K562 (cell line): ENCODE measurements around the gene SART3. TPM values are rescaled to one million over a fixed set of nuclear protein-coding genes. Genes with fewer than 3 reads are reported as not detected.

Experiments used
- C11orf30 ChIP-seq: fragments of 450-650 bp; IDR thresholded peaks from 2 replicates; pipeline ENCODE4 v1.6.1; 2016; ENCODE audit warnings: low read depth, mild to moderate bottlenecking
- CBFA2T2 ChIP-seq: fragments of 450-650 bp; conservative IDR thresholded peaks from 2 replicates; pipeline ENCODE4 v1.6.1; 2017; ENCODE audit warnings: mild to moderate bottlenecking
- CBX3 ChIP-seq, 2 experiments: IDR thresholded peaks; 1 replicate in 1 of 2; 2 replicates in 1 of 2; pipeline ENCODE4 v1.6.1; 2012; ENCODE audit warnings: inconsistent platforms in 2 of 2, low read length in 2 of 2, borderline replicate concordance in 1 of 2, control low read depth in 1 of 2
- EP300 ChIP-seq: IDR thresholded peaks from 2 replicates; pipeline ENCODE4 v1.6.1; 2012; ENCODE audit warnings: low read length, improper control_type of control experiment
- ESRRB ChIP-seq: fragments of 250-450 bp; sonication (Bioruptor Pico); IDR thresholded peaks from 2 replicates; pipeline ENCODE4 v1.5.0; 2020; ENCODE audit warnings: mild to moderate bottlenecking, moderate library complexity, borderline replicate concordance
- MAFF ChIP-seq: IDR thresholded peaks from 2 replicates; pipeline ENCODE4 v1.6.1; 2012; ENCODE audit warnings: low read length, improper control_type of control experiment
- PHF21A ChIP-seq: fragments of 450-650 bp; IDR thresholded peaks from 2 replicates; pipeline ENCODE4 v1.6.1; 2017; ENCODE audit warnings: low read depth, borderline replicate concordance
- POLR2AphosphoS5 ChIP-seq: IDR thresholded peaks from 2 replicates; pipeline ENCODE4 v1.6.1; 2011; ENCODE audit warnings: mild to moderate bottlenecking, low read depth, low read length, moderate library complexity; ENCODE audit not compliant: control insufficient read depth, insufficient read depth
- SMARCA4 ChIP-seq: fragments of 450-650 bp; IDR thresholded peaks from 2 replicates; pipeline ENCODE4 v1.6.1; 2016
- TAF15 ChIP-seq: fragments of 200-400 bp; formaldehyde crosslinking; IDR thresholded peaks from 2 replicates; pipeline ENCODE4 v1.6.1; 2017; ENCODE audit warnings: mild to moderate bottlenecking, low read depth, low read length, moderate library complexity
- TEAD4 ChIP-seq, 2 experiments: sonication (generic) in 1 of 2; formaldehyde crosslinking in 1 of 2; IDR thresholded peaks; 2 replicates each; pipeline versions ENCODE4 v1.6.1 to v1.8.0; 2012 to 2022; ENCODE audit warnings: borderline replicate concordance in 1 of 2, inconsistent platforms in 1 of 2, low read length in 1 of 2, mild to moderate bottlenecking in 1 of 2, missing genetic modification reagents in 1 of 2
- TOE1 ChIP-seq, 2 experiments: fragments of 450-650 bp in 1 of 2; sonication (generic) in 1 of 2; formaldehyde crosslinking in 1 of 2; IDR thresholded peaks; 2 replicates each; pipeline versions ENCODE4 v1.7.1 to v1.8.0; 2016 to 2022; ENCODE audit warnings: borderline replicate concordance in 2 of 2, mild to moderate bottlenecking in 2 of 2, antibody characterized with exemption in 1 of 2, inconsistent platforms in 1 of 2, low read depth in 1 of 2, missing genetic modification reagents in 1 of 2, moderate library complexity in 1 of 2
- ZBTB40 ChIP-seq, 2 experiments: fragments of 450-650 bp in 1 of 2; sonication (generic) in 1 of 2; formaldehyde crosslinking in 1 of 2; IDR thresholded peaks; 2 replicates each; pipeline versions ENCODE4 v1.7.1 to v1.9.0; 2016 to 2022; ENCODE audit warnings: inconsistent platforms in 1 of 2, mild to moderate bottlenecking in 1 of 2, missing genetic modification reagents in 1 of 2
- ZNF121 ChIP-seq: sonication (generic); formaldehyde crosslinking; conservative IDR thresholded peaks from 2 replicates; pipeline ENCODE4 v1.8.0; 2022; ENCODE audit warnings: missing genetic modification reagents
- ZNF217 ChIP-seq: sonication (generic); formaldehyde crosslinking; IDR thresholded peaks from 2 replicates; pipeline ENCODE4 v1.8.0; 2022; ENCODE audit warnings: mild to moderate bottlenecking, missing genetic modification reagents
- polyA plus RNA-seq, 8 experiments: library from polyadenylated mRNA; depleted of rRNA in 4 of 8; stranded (reverse) in 5 of 8; unstranded in 3 of 8; fragments of >200 nt; fragmentation: Nextera tagmentation in 2 of 8; fragmentation: Illumina TruSeq in 1 of 8; extraction: Ambion mirVana in 2 of 8; extraction: Trizol in 1 of 8; gene quantifications; 2 replicates each; pipeline versions ENCODE4 v1.2.1 to v1.2.3, GENCODE V29; 2011 to 2014; ENCODE audit warnings: inconsistent platforms in 1 of 8, missing spikeins in 1 of 8
- total RNA-seq, 7 experiments: library from RNA; depleted of rRNA in 6 of 7; stranded (reverse); fragments of >200 nt in 6 of 7; fragmentation: Illumina TruSeq in 2 of 7; extraction: Trizol in 2 of 7; gene quantifications; 2 replicates each; pipeline versions ENCODE4 v1.2.1 to v1.2.3, GENCODE V29; 2011 to 2021; ENCODE audit warnings: low replicate concordance in 1 of 7

Gene SART3
- total and polyA plus RNA-seq, 9 of the 15 experiments (the other 6 are each of a cell fraction or from before 2014, with no cell fraction given), result 8.9 to 167 (median 56.7) TPM

DNA sequence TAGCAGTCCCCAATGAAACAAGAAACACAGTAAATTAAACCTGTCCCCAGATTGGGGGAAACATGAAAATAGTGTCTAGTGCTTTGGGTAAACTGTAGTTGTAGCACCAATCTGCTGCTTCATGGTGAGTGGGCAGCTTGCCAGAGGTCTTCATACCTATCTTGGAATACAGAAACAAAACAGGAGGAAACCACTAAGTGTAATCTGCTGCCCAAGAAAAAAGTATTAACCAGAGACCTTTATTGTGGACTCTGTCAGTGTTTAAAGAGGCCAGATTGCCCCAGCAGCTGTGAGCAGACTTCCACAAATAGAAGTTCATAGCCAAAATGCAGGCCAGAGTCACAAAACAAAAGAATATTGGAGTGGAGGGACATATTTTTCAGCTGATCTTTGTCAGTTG is 3.8 kb upstream of the SART3 start (continued):
- no peak for TF ChIP-seq ZBTB40 (IDR thresholded peaks at IDR 0.05)
- TF ChIP-seq ZBTB40 (CRISPR knock-in tag; IDR thresholded peaks at IDR 0.05), result no peak
- TF ChIP-seq TAF15, result no peak
- peak; percentile 69; the same call in 1 of the 2 replicates for TF ChIP-seq PHF21A
- TF ChIP-seq ZNF121, result no peak
- TF ChIP-seq CBX3 (IDR thresholded peaks at IDR 0.05; ENCODE audit: borderline replicate concordance in 1 of 2, low read length in 2 of 2), result no peak
- TF ChIP-seq TOE1 (IDR thresholded peaks at IDR 0.05; ENCODE audit: borderline replicate concordance), result no peak
- no peak for TF ChIP-seq TOE1 (CRISPR knock-in tag; IDR thresholded peaks at IDR 0.05; ENCODE audit: borderline replicate concordance, low read depth)
- TF ChIP-seq ESRRB (CRISPR knock-in tag), result no peak
- peak; percentile 52; the same call in 1 of the 2 replicates for TF ChIP-seq MAFF
- TF ChIP-seq EP300, result peak; percentile 29; the same call in 1 of the 2 replicates
- peak; percentile 71 for TF ChIP-seq POLR2AphosphoS5
- peak; percentile 83 for TF ChIP-seq C11orf30
- peak; percentile 58 for TF ChIP-seq CBFA2T2
- TF ChIP-seq TEAD4 (IDR thresholded peaks at IDR 0.05; ENCODE audit: low read length), result peak; percentile 70
- TF ChIP-seq TEAD4 (CRISPR knock-in tag; IDR thresholded peaks at IDR 0.05; ENCODE audit: borderline replicate concordance), result no peak
- no peak for TF ChIP-seq ZNF217 (CRISPR knock-in tag)
- peak; percentile 69 for TF ChIP-seq SMARCA4
